GM21526 (cell line): ENCODE data around the gene NODAL.

Experiments
- ATAC-seq: cut with Tn5 transposase; IDR thresholded peaks from one replicate; pipeline ENCODE4 v1.9.1; 2021; ENCODE audit warnings: moderate library complexity; ENCODE audit not compliant: unreplicated experiment, low FRiP score

Gene NODAL

GRCh38 chr10:70465278-70465677 lies 23.8 kb upstream of the NODAL start:
- no peak for ATAC-seq

GRCh38 chr10:70462349-70462984 lies 21.0 kb upstream of the NODAL start:
- no peak for ATAC-seq

GRCh38 chr10:70461397-70462348 lies 20.2 kb upstream of the NODAL start:
- no peak for ATAC-seq

GRCh38 chr10:70459774-70460490 lies 18.5 kb upstream of the NODAL start:
- no peak for ATAC-seq

GRCh38 chr10:70459061-70459773 lies 17.7 kb upstream of the NODAL start:
- ATAC-seq = no peak

- no peak for ATAC-seq
Observed at GRCh38 chr10:70458329-70459060, 17.0 kb upstream of the NODAL start.

GRCh38 chr10:70457759-70458305 lies 16.4 kb upstream of the NODAL start:
- ATAC-seq = no peak

- no peak for ATAC-seq
Observed at GRCh38 chr10:70456164-70456563, 14.7 kb upstream of the NODAL start.

GRCh38 chr10:70455213-70455630 lies 13.7 kb upstream of the NODAL start:
- ATAC-seq = no peak

- ATAC-seq = no peak
Observed at GRCh38 chr10:70448236-70448635, 6.8 kb upstream of the NODAL start.

GRCh38 chr10:70445718-70446657 lies 4.5 kb upstream of the NODAL start:
- ATAC-seq = no peak

- no peak for ATAC-seq
Observed at GRCh38 chr10:70444744-70445143, 3.3 kb upstream of the NODAL start.

- ATAC-seq = no peak
Observed at GRCh38 chr10:70442332-70442988, 979 bp upstream of the NODAL start.

- no peak for ATAC-seq
Observed at GRCh38 chr10:70441895-70442309, 421 bp upstream of the NODAL start.

GRCh38 chr10:70440296-70441160 lies 953 bp downstream of the NODAL start:
- no peak for ATAC-seq

GRCh38 chr10:70437721-70438120 lies 3.8 kb downstream of the NODAL start:
- no peak for ATAC-seq
